ENCODE measurements around the gene CSF2.

DNA sequence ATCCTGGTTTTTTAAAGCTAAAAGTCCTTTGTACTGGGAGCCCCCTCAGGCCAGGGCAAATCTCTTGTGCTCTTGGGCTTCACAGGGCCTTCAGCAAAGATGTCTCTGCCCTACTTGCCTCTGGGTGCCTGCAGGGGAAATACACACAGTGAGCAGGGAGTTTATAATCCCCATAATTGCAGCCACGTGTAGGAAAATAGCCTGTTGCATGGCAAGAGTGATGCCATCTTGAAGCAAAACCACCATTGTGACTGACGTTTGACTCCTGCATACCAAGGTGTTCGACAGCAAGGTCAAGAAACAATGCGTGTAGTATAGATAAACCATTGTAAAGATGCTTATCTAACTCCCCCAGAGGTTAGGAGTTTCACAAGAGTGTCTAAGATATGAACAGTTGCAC, 24.5 kb upstream of the CSF2 start:
- TF ChIP-seq, protein P1, sequence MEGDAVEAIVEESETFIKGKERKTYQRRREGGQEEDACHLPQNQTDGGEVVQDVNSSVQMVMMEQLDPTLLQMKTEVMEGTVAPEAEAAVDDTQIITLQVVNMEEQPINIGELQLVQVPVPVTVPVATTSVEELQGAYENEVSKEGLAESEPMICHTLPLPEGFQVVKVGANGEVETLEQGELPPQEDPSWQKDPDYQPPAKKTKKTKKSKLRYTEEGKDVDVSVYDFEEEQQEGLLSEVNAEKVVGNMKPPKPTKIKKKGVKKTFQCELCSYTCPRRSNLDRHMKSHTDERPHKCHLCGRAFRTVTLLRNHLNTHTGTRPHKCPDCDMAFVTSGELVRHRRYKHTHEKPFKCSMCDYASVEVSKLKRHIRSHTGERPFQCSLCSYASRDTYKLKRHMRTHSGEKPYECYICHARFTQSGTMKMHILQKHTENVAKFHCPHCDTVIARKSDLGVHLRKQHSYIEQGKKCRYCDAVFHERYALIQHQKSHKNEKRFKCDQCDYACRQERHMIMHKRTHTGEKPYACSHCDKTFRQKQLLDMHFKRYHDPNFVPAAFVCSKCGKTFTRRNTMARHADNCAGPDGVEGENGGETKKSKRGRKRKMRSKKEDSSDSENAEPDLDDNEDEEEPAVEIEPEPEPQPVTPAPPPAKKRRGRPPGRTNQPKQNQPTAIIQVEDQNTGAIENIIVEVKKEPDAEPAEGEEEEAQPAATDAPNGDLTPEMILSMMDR (IDR thresholded peaks at IDR 0.05) = no peak
- TF ChIP-seq EZH2 (IDR thresholded peaks at IDR 0.05; ENCODE audit: borderline replicate concordance, insufficient read depth, low read depth, low read length, poor library complexity, severe bottlenecking) = no peak

All from B cell (primary cell).